COLO668 (cell line): ENCODE results near the gene TEDDM1.
A peak's percentile ranks its signal among the peaks of the same experiment; 100 is the strongest.

ENCODE experiments used
- DNase-seq: peaks from one replicate; lab custom pipeline; 2025; ENCODE audit not compliant: unreplicated experiment; lab: John Stamatoyannopoulos, UW

The TEDDM1 gene

DNA sequence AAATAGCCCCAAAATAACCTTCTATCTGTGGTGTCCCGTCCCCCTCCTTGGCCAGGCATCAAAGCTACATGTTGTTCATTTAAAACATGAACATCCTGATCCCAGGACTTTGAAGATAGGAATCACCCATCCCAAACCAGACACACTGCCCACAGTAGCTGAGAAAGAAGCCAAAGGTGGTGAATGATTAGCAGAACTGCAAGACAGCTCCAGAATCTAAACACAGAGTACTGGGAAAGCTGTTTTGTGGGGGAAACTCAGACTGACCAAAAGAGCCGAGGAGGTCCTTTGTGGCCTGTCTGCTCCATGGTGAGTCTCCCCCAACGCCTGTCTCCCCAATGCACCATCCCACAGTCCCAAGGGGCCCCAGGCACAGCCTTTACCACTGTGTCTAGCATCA, 7.3 kb upstream of the TEDDM1 start:
- DNase-seq, result no peak

DNA sequence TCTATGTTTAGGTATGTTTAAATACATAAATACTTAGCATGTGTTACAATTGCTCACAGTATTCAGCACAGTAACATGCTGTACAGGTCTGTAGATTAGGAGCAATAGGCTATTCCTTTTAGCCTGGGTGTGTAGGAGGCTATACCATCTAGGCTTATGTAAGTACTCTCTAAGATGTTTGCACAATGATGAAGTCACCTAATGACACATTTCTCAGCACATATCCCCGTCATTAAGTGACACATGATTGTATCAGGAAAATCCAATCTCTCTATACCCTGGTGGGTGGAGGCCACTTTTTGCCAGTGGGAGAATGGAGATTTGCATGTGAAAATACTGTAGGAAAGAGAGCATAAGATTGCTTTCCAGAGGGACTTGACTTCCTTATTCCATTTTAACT, 5.5 kb upstream of the TEDDM1 start:
- no peak for DNase-seq

DNA sequence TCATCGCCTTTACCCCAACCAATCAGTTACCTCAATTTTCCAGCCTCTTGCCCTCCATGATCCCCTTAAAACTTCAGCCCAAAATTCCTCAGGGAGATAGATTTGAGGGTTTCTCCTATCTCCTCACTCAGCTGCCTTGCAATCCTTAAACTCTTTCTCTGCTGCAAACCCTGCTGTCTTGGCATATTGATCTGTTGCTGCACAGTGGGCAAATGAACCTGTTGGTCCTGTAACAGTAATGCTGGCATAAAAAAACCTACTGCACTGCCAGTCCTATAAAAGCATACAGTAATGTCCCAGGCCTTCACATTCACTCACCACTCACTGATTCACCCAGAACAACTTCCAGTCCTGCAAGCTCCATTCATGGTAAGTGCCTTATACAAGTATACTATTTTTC, 5.1 kb upstream of the TEDDM1 start:
- DNase-seq, result no peak

DNA sequence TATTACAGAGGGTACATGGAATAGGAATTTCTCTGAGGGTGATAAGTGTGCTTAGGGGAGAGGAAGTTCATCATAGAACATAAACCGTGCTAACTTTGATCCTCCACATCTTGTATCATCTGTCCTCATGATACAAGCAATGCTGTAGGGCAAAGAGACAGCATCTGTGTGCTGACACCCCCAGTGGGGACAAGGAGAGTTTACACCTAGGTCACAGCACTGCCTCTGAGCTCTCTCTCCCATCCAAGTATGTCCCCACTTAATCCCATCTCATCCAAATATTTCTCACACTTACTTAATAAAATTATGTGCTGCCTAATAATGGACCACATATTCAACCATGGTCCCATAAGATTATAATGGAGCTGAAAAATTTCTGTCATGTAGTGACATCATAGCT, 4.3 kb upstream of the TEDDM1 start:
- DNase-seq, result no peak

- DNase-seq, result no peak
These were observed 2.6 kb downstream of the TEDDM1 start for GRCh38 chr1:182397653-182398393.

- DNase-seq, result no peak
These were observed 4.6 kb downstream of the TEDDM1 start for GRCh38 chr1:182395906-182396305.

GRCh38 chr1:182394055-182394775, 6.3 kb downstream of the TEDDM1 start:
- no peak for DNase-seq

GRCh38 chr1:182392050-182393028, 8.1 kb downstream of the TEDDM1 start:
- peak; percentile 82 for DNase-seq

DNA sequence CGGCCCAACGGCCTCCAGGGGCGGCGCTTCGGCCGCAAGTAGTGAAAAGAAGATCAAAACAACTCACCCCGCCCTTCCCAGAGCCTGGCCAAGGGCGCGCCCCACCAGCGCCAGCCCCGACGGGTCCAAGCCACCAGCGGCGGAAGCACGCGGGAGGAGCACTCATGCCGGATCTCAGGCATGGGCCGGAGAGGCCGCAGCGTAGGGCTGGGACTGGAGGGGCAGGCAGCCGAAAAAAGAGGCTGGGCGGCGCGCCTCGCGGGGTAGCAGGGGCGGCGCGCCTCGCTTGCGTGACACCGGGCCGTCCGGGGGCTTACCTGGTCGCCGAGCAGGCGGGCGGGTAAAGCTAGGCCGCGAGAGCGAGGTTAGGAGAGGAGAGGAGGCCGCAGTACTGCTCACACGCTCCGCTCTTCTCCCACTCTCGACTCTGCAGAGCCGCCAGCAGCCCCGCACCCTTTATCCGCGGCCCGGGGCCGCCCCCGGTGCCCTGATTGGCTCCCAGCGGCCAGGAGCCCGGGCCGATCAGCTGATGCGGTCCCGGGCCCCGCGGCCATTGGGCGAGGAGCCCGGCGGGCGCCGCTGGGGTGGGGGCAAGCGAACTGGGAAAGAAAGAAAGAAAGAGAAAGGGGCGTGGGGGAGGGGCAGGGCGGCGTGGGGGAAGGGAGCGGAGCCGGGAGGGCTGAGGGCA, 9.0 kb downstream of the TEDDM1 start, which contains the start of gene GLUL:
Gene GLUL (minus strand): TSS at position 429 of the 688 bp plus-strand sequence. CDS start 3,053 bp downstream, outside the sequence.
- DNase-seq, result peak; percentile 98

- no peak for DNase-seq
These were observed 9.5 kb downstream of the TEDDM1 start for GRCh38 chr1:182391028-182391361.

DNA sequence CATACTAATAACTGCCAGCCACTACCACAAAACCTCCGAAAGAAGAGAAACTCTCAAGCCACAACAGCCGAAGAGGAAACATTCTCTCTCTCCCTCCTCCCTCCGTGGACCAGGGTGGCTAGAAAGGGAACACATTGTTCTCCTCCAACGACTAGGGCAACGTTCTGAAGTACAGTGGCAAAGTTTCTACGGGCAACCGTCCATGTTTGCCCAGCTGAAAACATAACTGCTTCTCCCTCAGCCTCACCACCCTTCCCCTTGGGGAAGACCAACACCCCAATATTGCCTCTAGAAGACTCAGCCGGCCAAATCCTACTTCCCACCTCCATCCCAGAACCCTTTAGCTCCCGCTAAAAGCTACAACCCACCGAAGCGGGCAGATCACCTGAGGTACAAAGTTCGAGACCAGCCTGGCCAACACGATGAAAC, 10.8 kb downstream of the TEDDM1 start:
- no peak for DNase-seq

DNA sequence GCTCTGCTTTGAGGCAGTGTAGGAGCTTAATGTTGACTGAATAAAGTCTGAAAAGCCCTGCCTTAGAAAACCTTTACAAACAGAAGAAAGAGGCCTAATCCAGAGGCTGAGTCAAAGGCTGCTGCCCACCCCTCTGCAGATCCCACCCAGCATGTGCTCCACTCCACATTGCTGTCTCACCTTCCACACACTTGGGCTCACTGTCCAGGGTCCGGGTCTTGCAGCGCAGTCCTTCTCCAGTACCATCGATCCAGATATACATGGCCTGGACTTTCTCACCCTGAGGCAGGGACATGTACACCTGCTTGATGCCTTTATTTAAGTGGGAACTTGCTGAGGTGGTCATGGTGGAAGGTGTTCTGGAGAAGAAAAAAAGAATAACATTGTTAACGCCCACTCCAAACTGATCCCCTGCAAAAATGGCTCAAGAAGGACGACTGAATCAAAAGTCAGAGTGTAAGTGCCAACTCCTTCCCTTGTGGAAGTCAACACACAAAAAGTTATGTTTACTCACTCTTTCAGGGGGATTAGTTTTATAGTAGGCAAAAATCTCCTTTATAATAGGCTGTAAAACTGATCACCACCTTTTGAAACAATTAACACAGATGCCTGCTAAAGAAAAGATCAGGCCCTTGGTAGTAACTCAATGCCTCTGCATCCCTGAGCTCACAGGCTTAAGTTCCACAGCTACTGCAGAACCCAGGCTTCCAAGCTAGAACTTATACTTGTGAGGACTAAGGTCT, 11.9 kb downstream of the TEDDM1 start:
- DNase-seq, result no peak

DNA sequence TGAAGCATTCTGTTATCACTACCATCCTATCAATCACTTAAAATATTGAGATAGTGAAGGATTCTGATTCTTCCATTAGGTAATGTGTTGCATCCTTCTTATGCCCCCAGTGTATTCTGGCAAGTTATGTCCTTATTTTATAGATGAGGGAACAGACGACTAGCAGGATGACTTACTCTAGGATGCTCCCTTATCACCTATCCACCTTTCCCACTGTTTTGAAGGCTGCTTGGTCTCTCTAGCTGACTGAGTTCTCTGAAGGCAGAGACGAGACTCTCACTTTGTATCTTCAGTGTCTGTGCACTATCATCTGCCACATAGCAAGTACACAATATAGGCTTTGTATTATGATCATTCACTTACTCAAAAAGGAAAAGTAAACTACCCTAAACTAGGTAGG, 12.9 kb downstream of the TEDDM1 start:
- no peak for DNase-seq

GRCh38 chr1:182386980-182387379, 13.5 kb downstream of the TEDDM1 start:
- no peak for DNase-seq

GRCh38 chr1:182385885-182386853, 14.3 kb downstream of the TEDDM1 start:
- DNase-seq, result no peak

DNA sequence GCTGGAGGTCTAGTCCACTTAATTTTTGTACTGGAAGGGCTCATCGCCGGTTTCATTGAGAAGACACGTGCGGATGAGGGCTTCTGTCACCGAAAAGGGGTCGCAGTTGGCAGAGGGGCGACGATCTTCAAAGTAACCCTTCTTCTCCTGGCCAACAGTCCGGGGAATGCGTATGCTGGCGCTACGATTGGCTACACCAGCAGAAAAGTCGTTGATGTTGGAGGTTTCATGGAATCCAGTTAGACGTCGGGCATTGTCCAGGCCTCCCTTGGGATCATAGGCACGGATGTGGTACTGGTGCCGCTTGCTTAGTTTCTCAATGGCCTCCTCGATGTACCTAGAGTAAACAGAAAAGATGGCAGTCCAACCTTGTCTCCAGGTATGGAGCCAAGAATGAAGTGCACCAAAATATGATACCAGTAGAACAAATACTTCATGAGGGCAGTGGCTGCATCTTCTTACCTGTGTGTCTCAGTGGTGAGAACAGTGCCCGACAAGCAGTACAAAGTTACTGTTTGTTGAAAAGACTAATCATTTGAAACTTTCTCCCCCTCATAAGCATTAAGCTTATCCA, 16.0 kb downstream of the TEDDM1 start:
- DNase-seq, result no peak

- no peak for DNase-seq
These were observed 16.5 kb downstream of the TEDDM1 start for GRCh38 chr1:182383934-182384333.

DNA sequence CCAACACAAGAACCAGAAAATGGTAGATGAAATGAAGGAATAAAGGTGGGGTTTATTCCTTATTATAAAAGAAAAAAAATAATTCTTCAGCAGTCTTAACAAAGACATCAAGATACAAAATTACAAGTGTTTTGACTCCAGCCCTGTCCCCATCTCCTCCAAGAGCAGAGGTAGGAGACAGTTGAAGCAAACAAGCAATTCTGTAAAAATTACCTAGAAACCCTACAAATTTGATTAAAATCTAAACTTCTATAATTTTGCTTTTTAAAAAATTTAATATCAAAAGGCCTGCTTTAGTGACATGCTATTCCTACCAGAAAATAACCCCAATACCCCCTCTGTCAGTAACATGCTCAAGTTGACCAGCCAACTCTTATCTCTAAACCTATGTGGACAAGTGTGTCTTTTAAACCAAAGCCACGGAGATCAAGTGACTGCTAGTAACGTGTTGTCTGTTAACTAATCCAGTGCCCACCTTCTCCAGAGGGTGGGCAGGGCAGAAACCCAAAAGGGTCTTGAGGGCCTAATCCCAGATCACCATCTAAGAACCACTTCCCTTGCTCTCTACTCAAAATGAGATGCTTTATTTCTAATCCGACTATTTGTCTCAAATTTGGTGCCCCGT, 17.3 kb downstream of the TEDDM1 start:
- DNase-seq, result no peak
